DND-41 (cell line): ENCODE results near the gene RIN1.

Source experiments
- ATAC-seq: fragments of 200-7000 bp; cut with Tn5 transposase; 3 replicates; pipeline ENCODE4 v1.9.1; 2021; ENCODE audit warnings: low read depth; ENCODE audit not compliant: insufficient read depth
- DNase-seq: peaks from one replicate; pipeline ENCODE4 v3.0.0-alpha.2; 2020
- H2AFZ ChIP-seq: 2 replicates; pipeline ENCODE4 v1.6.0; 2012; ENCODE audit warnings: low read depth, low read length
- H3K27ac ChIP-seq: 2 replicates; pipeline ENCODE4 v1.5.1; 2012; ENCODE audit warnings: low read length, inconsistent platforms
- H3K27me3 ChIP-seq: fragments of 200-600 bp; sonication (generic); 2 replicates; pipeline ENCODE4 v1.6.0; 2012; ENCODE audit warnings: low read length, mild to moderate bottlenecking, inconsistent platforms; ENCODE audit not compliant: insufficient read depth, poor library complexity
- H3K36me3 ChIP-seq: 2 replicates; pipeline ENCODE4 v1.5.1; 2012; ENCODE audit warnings: low read length, inconsistent platforms; ENCODE audit not compliant: insufficient read depth
- H3K4me1 ChIP-seq: 2 replicates; pipeline ENCODE4 v1.5.1; 2012; ENCODE audit warnings: mild to moderate bottlenecking, low read length; ENCODE audit not compliant: insufficient read depth
- H3K4me2 ChIP-seq: 2 replicates; pipeline ENCODE4 v1.6.0; 2012; ENCODE audit warnings: mild to moderate bottlenecking, moderate library complexity, low read length, inconsistent platforms; ENCODE audit not compliant: insufficient read depth
- H3K4me3 ChIP-seq, 2 experiments: fragments of 200-600 bp in 1 of 2; shearing (Covaris generic) in 1 of 2; 2 replicates each; pipeline ENCODE4 v1.5.1; 2012 to 2016; ENCODE audit warnings: inconsistent platforms in 2 of 2, low read length in 2 of 2, mild to moderate bottlenecking in 2 of 2, low read depth in 1 of 2, moderate library complexity in 1 of 2
- H3K79me2 ChIP-seq: 2 replicates; pipeline ENCODE4 v1.6.0; 2012; ENCODE audit warnings: low read length, inconsistent platforms; ENCODE audit not compliant: insufficient read depth
- H3K9ac ChIP-seq: 2 replicates; pipeline ENCODE4 v1.6.0; 2012; ENCODE audit warnings: low read depth, mild to moderate bottlenecking, inconsistent platforms, low read length, moderate library complexity
- H3K9me3 ChIP-seq: 2 replicates; pipeline ENCODE4 v1.5.1; 2012; ENCODE audit warnings: low read length, moderate library complexity, mild to moderate bottlenecking, inconsistent platforms; ENCODE audit not compliant: insufficient read depth, severe bottlenecking
- H4K20me1 ChIP-seq: 2 replicates; pipeline ENCODE4 v1.6.0; 2012; ENCODE audit warnings: low read length; ENCODE audit not compliant: insufficient read depth
- CTCF ChIP-seq: IDR thresholded peaks from 2 replicates; pipeline ENCODE4 v1.5.1; 2012; ENCODE audit warnings: borderline replicate concordance, low read length, moderate library complexity, mild to moderate bottlenecking; ENCODE audit not compliant: poor library complexity, severe bottlenecking; ENCODE audit errors: extremely low read depth
- EZH2 ChIP-seq: IDR thresholded peaks from 3 replicates; pipeline ENCODE4 v1.6.1; 2012; ENCODE audit warnings: borderline replicate concordance, low read depth, mild to moderate bottlenecking, moderate library complexity, low read length, inconsistent platforms; ENCODE audit not compliant: severe bottlenecking

RIN1 gene

DNA sequence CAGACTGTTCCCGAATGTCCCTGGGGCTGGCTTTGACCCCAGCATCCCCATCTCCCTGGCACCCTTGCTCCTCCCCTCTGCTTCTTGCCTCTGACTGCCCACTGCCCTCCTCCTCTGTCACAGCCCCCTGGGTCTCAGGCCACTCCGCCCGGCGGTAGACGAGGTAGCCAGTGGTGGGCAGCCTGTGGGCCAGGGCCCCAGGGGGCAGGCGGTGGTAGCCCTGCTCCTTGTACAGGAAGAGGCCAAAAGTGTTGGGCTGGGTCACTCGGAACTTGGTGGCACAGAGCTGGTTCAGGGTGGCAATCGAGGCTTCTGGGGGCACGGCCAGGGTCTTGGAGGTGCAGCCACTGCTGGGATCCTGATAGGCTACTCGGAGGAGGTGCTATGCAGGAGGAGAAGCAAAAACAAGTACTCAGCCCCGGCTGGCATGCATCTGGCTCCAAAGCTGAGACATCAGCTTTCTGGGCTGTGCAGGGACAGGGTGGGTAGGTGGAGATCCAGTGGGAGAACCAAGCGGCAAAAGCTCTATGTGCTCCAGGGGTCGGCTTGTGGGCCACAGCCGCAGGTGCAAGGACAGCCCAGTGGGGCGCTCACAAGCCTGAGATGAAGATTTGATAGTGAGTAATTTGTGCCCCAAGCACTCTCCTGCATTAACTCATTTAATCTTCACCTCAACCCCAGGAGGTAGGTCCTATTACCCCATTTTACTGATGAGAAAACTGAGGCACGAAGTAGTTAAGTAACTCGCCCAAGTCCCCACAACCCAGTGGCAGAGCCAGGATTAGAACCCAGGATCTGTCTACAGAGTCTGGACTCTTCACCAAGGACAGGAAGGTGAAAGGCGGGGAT is 3.6 kb downstream of the RIN1 start:
- Histone ChIP-seq H3K36me3 (peaks cover 9% of the 10 kb centered on the region), H3K9me3 (no peaks in the 10 kb centered on the region), H3K9ac (no peak overlapping the region), H3K79me2 (no peaks in the 10 kb centered on the region), H3K4me2 (no peak overlapping the region), H3K4me3 (no peak overlapping the region), H3K27me3 (no peaks in the 10 kb centered on the region), H3K27ac (no peak overlapping the region), H2AFZ (no peak overlapping the region), H3K4me1 (peaks cover 11% of the 10 kb centered on the region), H4K20me1 (peaks cover 3% of the 10 kb centered on the region; the same call in 1 of the 2 replicates)
- TF ChIP-seq CTCF = no peak
- no peak for TF ChIP-seq EZH2
- ATAC-seq (no peak), DNase-seq (no peak)

GRCh38 chr11:66331542-66332370 is 4.5 kb downstream of the RIN1 start:
- no peak overlapping the region for H3K4me3 ChIP-seq
- H3K36me3 ChIP-seq = 0 out of 2 replicates have a peak, but pooled peaks cover 1% of the 10 kb centered on the region
- H3K27me3 ChIP-seq = no peaks in the 10 kb centered on the region
- no peaks in the 10 kb centered on the region for H3K79me2 ChIP-seq
- H3K4me2 ChIP-seq = no peak overlapping the region
- no peak for ATAC-seq
- TF ChIP-seq CTCF (no peak), EZH2 (no peak)
- H2AFZ ChIP-seq = no peak overlapping the region
- DNase-seq = no peak
- no peaks in the 10 kb centered on the region for H3K9me3 ChIP-seq
- H3K9ac ChIP-seq = no peak overlapping the region
- peaks cover 2% of the 10 kb centered on the region; the same call in 1 of the 2 replicates for H4K20me1 ChIP-seq
- peaks cover 20% of the 10 kb centered on the region for H3K4me1 ChIP-seq
- no peak overlapping the region for H3K27ac ChIP-seq

GRCh38 chr11:66330931-66331330 is 5.3 kb downstream of the RIN1 start:
- no peaks in the 10 kb centered on the region for H3K79me2 ChIP-seq
- ATAC-seq (no peak), DNase-seq (no peak)
- peaks cover 28% of the 10 kb centered on the region for H3K4me1 ChIP-seq
- TF ChIP-seq EZH2 (no peak), CTCF (no peak)
- no peak overlapping the region for H3K4me3 ChIP-seq
- no peak overlapping the region for H3K9ac ChIP-seq
- H2AFZ ChIP-seq = no peak overlapping the region
- H3K9me3 ChIP-seq = no peaks in the 10 kb centered on the region
- peaks cover 2% of the 10 kb centered on the region; the same call in 1 of the 2 replicates for H4K20me1 ChIP-seq
- H3K36me3 ChIP-seq = no peaks in the 10 kb centered on the region
- no peaks in the 10 kb centered on the region for H3K27me3 ChIP-seq
- no peak overlapping the region for H3K27ac ChIP-seq
- H3K4me2 ChIP-seq = no peak overlapping the region
